ENCODE measurements around the gene OR13C5. TPM values are rescaled to one million over a fixed set of nuclear protein-coding genes. Genes with fewer than 3 reads are reported as not detected.

Gene OR13C5
- total RNA-seq, 1 donor from 2014 or later, result not detected

DNA sequence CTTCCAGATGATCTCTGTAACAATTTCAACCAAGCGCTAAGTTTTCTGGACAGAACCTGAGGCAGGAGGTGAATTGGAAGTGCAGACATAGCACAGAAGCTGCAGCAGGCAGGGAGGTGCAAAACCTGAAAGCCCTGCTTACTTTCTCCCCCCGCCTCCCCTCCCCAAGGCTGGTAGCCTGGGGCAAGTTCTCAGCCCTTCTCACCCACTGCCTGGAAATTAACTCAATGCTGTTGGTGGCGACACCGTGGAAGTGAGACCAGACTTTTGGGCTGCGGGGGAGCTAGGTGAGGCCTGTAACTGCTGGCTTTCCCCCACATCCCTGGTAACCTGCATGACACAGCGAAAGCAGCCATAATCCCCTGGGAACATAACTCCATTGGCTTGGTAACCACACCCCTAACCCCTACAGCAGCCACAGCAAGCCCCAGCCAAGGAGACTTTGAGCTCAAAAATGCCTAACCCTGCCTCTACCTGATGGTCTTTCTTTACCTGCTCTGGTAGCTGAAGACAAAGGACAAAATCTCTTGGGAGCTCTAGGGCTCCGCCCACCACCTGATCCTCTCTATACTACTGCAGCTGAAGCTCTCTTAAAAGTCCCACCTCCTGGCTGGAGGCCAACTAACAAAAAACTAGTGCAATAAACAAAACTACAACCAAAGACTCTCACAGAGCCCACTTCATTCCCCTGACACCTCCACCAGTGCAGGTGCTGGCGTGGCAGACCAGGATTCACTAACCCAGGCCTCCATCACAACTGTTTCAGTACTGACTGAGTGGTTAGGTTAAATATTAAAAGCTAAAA is 42.2 kb downstream of the OR13C5 start:
- intact Hi-C loops (cut with micrococcal nuclease), result no loop called here
- ATAC-seq, result no peak
- DNase-seq, result no peak

DNA sequence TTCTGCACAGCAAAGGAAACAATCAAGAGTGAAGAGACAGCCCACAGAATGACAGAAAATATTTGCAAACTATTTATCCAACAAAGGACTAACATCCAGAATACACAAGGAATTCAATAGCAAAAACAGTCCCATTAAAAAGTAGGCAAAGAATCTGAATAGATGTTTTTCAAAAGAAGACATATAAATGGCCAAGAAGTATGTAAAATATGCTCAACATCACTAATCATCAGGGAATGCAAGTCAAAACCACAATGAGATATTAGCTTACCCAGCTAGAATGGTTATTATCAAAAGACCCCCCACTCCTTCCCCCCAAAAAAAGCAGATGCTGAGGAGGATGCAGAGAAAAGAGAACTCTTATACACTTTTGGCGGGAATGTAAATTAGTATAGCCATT is 43.7 kb downstream of the OR13C5 start:
- intact Hi-C loops (cut with micrococcal nuclease), result no loop called here
- ATAC-seq (no peak), DNase-seq (no peak)

DNA sequence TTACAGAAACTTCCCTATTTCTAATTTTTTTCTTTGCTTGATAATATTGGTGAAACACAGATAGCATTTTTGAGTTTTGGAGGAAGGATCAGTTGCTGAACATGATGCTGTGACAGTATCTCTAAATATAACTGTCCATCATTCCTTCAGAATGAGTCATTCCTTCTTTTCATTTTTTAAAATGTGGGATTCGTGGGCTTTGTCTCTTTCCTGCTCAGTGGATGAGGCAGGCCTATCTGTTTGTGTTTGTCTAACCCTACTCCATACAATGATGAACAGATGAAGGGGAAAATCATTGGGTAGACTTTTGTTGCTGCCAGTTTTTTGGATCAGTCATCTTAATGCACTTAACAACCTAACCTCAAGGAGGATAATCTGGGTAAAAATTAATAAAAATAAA is 46.0 kb downstream of the OR13C5 start:
- DNase-seq (no peak), ATAC-seq (no peak)
- intact Hi-C loops (cut with micrococcal nuclease), result no loop called here

Other genes starting within 250 kb of the OR13C5 start
- not detected for gene OR13F1, start 95.2 kb downstream of the OR13C5 start, total RNA-seq
- gene OR13C4, start 72.2 kb downstream of the OR13C5 start, total RNA-seq, result not detected
- gene OR13C3, start 62.6 kb downstream of the OR13C5 start, total RNA-seq, result not detected
- not detected for gene OR13C8, start 30.2 kb downstream of the OR13C5 start, total RNA-seq
- not detected for gene OR13C2, start 6.2 kb upstream of the OR13C5 start, total RNA-seq
- gene OR13C9, start 18.8 kb upstream of the OR13C5 start, total RNA-seq, result not detected
- not detected for gene OR13D1, start 95.1 kb upstream of the OR13C5 start, total RNA-seq
- 17.3 TPM for gene NIPSNAP3A, start 148.3 kb upstream of the OR13C5 start, total RNA-seq
- gene NIPSNAP3B, start 164.7 kb upstream of the OR13C5 start, total RNA-seq, result 35.2 TPM